Hepatocyte (in vitro differentiated cells): ENCODE data around the gene PGM1. TPM values are rescaled to one million over a fixed set of nuclear protein-coding genes. Genes with fewer than 3 reads are reported as not detected.

Source experiments
- DNase-seq: peaks from one replicate; pipeline ENCODE4 v3.0.0-alpha.2; 2016; ENCODE audit warnings: low spot score
- H2AFZ ChIP-seq: fragments of 200-600 bp; sonication (generic); 2 replicates; pipeline ENCODE4 v1.6.0; 2016; ENCODE audit warnings: antibody characterized with exemption, mild to moderate bottlenecking
- H3K27ac ChIP-seq: fragments of 200-600 bp; sonication (generic); 2 replicates; pipeline ENCODE4 v1.5.1; 2016; ENCODE audit warnings: mild to moderate bottlenecking
- H3K27me3 ChIP-seq: fragments of 200-600 bp; sonication (generic); 2 replicates; pipeline ENCODE4 v1.6.1; 2016
- H3K36me3 ChIP-seq: fragments of 200-600 bp; sonication (generic); replicated peaks from 2 replicates; pipeline ENCODE4 v1.5.1; 2016; ENCODE audit warnings: low read depth; ENCODE audit not compliant: insufficient read depth
- H3K4me1 ChIP-seq: fragments of 200-600 bp; sonication (generic); 2 replicates; pipeline ENCODE4 v1.5.1; 2016; ENCODE audit warnings: mild to moderate bottlenecking, moderate library complexity; ENCODE audit not compliant: insufficient read depth
- H3K4me2 ChIP-seq: fragments of 200-600 bp; sonication (generic); 2 replicates; pipeline ENCODE4 v1.6.0; 2016
- H3K4me3 ChIP-seq: fragments of 200-600 bp; sonication (generic); 2 replicates; pipeline ENCODE4 v1.5.1; 2016; ENCODE audit warnings: mild to moderate bottlenecking
- H3K79me2 ChIP-seq: fragments of 200-600 bp; sonication (generic); 2 replicates; pipeline ENCODE4 v1.6.0; 2017; ENCODE audit warnings: mild to moderate bottlenecking
- H3K9me2 ChIP-seq: fragments of 200-600 bp; sonication (generic); replicated peaks from 2 replicates; pipeline ENCODE4 v1.6.0; 2017; ENCODE audit warnings: mild to moderate bottlenecking; ENCODE audit not compliant: insufficient read depth
- H3K9me3 ChIP-seq: fragments of 200-600 bp; sonication (generic); 2 replicates; pipeline ENCODE4 v1.5.1; 2016; ENCODE audit warnings: low read depth, mild to moderate bottlenecking
- H4K20me1 ChIP-seq: fragments of 200-600 bp; sonication (generic); 2 replicates; pipeline ENCODE4 v1.6.0; 2016; ENCODE audit warnings: mild to moderate bottlenecking; ENCODE audit not compliant: insufficient read depth, poor library complexity, severe bottlenecking
- EZH2 ChIP-seq: fragments of 200-600 bp; sonication (generic); IDR thresholded peaks from 2 replicates; pipeline ENCODE4 v1.6.1; 2016; ENCODE audit warnings: antibody characterized with exemption, mild to moderate bottlenecking, borderline replicate concordance
- EZH2phosphoT487 ChIP-seq: fragments of 200-600 bp; sonication (generic); IDR thresholded peaks from one replicate; pipeline ENCODE4 v1.6.1; 2018; ENCODE audit warnings: antibody characterized with exemption, mild to moderate bottlenecking, low read depth, moderate library complexity; ENCODE audit not compliant: unreplicated experiment, severe bottlenecking
- WGBS: methylation state at CpG from one replicate; pipeline ENCODE4 v1.1.6; 2016; ENCODE audit warnings: low lambda C conversion rate; ENCODE audit errors: missing lambda C conversion rate; 5-methylcytosine and 5-hydroxymethylcytosine counted together
- polyA plus RNA-seq: library from polyadenylated mRNA; unstranded; fragments of >200 nt; fragmentation: Nextera tagmentation; extraction: Ambion mirVana; gene quantifications from 2 replicates; pipeline ENCODE4 v1.2.1, GENCODE V29; 2016
- total RNA-seq: library from RNA; depleted of rRNA; stranded (reverse); fragments of >200 nt; gene quantifications from 2 replicates; pipeline ENCODE4 v1.2.3, GENCODE V29; 2014
- TF ChIP-seq, protein P1 (sequence below): fragments of 200-600 bp; sonication (generic); IDR thresholded peaks from 2 replicates; pipeline ENCODE4 v1.5.1; 2016; ENCODE audit warnings: antibody characterized with exemption, mild to moderate bottlenecking; ENCODE audit not compliant: poor library complexity

Gene PGM1
- total and polyA plus RNA-seq, 2 experiments from 2014 or later: 85.0 to 88.9 TPM

DNA sequence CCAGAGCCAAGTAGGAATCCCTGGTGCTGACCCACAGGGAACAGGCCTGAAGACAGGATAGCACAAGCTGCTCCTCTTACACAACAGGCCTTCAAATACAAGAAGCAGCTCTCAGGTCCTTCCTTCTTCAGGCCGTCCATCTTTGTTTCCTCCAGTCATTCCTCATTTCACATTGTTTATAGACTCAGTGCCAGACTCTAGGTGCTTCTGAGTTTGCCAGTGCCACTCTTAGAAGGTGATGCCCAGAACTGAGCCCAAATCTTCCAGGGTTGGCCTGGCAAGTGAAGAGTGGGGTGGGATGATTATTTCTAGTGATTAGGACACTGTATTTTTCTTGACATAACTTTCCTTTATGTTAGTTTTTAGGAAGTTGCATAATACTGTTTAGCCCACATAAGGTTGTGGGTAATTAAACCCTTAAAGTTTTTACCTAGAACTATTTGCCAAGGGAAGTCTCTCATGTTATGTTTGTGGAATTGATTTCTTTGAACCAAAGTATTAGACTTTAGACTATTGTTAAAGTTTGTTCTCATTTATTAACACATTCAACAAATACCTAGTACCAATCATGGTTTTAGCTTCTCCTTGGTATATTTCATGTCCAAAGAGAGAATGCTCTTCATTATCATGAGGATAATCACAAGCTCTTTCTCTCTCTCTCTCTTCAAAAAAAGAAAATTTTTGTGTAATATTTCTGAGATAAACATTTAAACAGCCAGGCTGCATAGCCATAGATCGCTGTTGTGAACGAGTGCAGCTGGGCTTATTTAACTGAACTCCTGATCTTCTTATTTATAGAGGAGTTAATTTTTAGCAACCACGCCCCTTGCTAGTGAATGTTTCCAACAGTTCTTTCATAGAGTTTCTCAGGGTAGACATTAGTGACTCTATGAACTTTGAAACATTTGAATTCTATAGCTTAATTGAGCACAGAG lies 47.7 kb downstream of the PGM1 start:
- Histone ChIP-seq H4K20me1 (no peaks in the 10 kb centered on the region), H3K4me2 (peak overlapping the region; percentile 61), H3K9me2 (no peaks in the 10 kb centered on the region), H3K4me1 (peaks cover 44% of the 10 kb centered on the region), H2AFZ (peak overlapping the region; percentile 30), H3K9me3 (no peaks in the 10 kb centered on the region), H3K4me3 (no peak overlapping the region), H3K27ac (peak overlapping the region; percentile 81), H3K36me3 (no peaks in the 10 kb centered on the region), H3K27me3 (no peaks in the 10 kb centered on the region), H3K79me2 (no peaks in the 10 kb centered on the region)
- WGBS: 58% methylated on average over 4 of the region's 4 CpGs
- TF ChIP-seq EZH2 (no peak), EZH2phosphoT487 (no peak)
- TF ChIP-seq, protein P1, sequence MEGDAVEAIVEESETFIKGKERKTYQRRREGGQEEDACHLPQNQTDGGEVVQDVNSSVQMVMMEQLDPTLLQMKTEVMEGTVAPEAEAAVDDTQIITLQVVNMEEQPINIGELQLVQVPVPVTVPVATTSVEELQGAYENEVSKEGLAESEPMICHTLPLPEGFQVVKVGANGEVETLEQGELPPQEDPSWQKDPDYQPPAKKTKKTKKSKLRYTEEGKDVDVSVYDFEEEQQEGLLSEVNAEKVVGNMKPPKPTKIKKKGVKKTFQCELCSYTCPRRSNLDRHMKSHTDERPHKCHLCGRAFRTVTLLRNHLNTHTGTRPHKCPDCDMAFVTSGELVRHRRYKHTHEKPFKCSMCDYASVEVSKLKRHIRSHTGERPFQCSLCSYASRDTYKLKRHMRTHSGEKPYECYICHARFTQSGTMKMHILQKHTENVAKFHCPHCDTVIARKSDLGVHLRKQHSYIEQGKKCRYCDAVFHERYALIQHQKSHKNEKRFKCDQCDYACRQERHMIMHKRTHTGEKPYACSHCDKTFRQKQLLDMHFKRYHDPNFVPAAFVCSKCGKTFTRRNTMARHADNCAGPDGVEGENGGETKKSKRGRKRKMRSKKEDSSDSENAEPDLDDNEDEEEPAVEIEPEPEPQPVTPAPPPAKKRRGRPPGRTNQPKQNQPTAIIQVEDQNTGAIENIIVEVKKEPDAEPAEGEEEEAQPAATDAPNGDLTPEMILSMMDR: no peak
- DNase-seq: peak; percentile 69

DNA sequence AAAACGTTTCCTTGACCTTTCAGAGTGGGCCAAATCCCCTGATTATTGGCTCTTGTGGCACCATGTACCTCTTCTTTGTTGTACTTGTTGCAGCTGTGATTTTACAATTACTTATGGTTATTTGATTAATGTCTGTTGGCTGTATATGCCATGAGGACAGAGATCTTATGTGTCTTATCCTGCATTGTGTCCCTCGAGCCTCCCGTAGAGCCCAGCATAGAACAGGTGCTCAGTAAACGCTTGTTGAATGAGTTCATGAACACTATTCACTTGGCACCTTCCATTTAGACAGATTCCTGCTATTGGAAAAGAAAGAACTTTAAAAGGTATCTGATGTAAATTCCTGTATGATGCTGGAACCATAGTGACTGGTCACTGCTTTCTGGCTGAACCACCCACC lies 48.4 kb downstream of the PGM1 start:
- H3K27ac ChIP-seq: peak overlapping the region; percentile 76
- no peak for TF ChIP-seq EZH2
- TF ChIP-seq, protein P1: no peak
- TF ChIP-seq EZH2phosphoT487: no peak
- no peaks in the 10 kb centered on the region for H3K79me2 ChIP-seq
- DNase-seq: no peak
- peak overlapping the region; percentile 61 for H3K4me2 ChIP-seq
- H3K4me3 ChIP-seq: no peak overlapping the region
- no peaks in the 10 kb centered on the region for H3K9me3 ChIP-seq
- no peak overlapping the region for H2AFZ ChIP-seq
- peaks cover 44% of the 10 kb centered on the region for H3K4me1 ChIP-seq
- H3K9me2 ChIP-seq: no peaks in the 10 kb centered on the region
- H3K27me3 ChIP-seq: no peaks in the 10 kb centered on the region
- H4K20me1 ChIP-seq: no peaks in the 10 kb centered on the region
- H3K36me3 ChIP-seq: no peaks in the 10 kb centered on the region
- WGBS: 73% methylated on average over 4 of the region's 4 CpGs

DNA sequence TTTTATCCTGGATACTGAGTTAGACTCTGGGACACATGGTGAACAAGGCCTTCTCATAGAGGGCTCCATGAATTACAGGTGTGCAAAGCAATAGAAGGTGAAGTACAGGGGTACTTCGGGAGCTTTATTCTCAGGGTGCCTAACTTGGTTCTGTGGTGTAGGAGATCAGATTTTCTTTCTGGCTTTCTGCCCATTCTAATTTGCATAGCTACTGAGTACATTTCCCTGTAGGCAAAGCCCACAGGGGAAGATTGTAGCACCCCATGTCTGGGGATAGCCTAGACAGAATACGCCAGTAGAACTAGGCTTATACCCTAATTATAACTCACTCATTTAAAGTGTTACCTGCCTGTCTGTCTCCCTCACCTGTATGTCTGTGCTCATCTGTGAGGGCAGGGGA lies 49.7 kb downstream of the PGM1 start:
- no peaks in the 10 kb centered on the region for H4K20me1 ChIP-seq
- peak overlapping the region; percentile 44 for H3K27ac ChIP-seq
- no peaks in the 10 kb centered on the region for H3K36me3 ChIP-seq
- no peak overlapping the region for H3K4me2 ChIP-seq
- no peak overlapping the region for H3K4me3 ChIP-seq
- H3K4me1 ChIP-seq: peaks cover 40% of the 10 kb centered on the region
- no peak for DNase-seq
- no peaks in the 10 kb centered on the region for H3K79me2 ChIP-seq
- no peaks in the 10 kb centered on the region for H3K27me3 ChIP-seq
- 97% methylated on average over 2 of the region's 2 CpGs for WGBS
- no peak overlapping the region for H2AFZ ChIP-seq
- TF ChIP-seq, protein P1: no peak
- TF ChIP-seq EZH2: no peak
- no peak for TF ChIP-seq EZH2phosphoT487
- no peaks in the 10 kb centered on the region for H3K9me2 ChIP-seq
- no peaks in the 10 kb centered on the region for H3K9me3 ChIP-seq
